Kidney (tissue), 14 donors: Measurements from ENCODE around the gene RCBTB2. TPM values are rescaled to one million over a fixed set of nuclear protein-coding genes. Genes with fewer than 3 reads are reported as not detected.

Experiments
- DNase-seq, 5 donors: peaks; one replicate each; pipeline ENCODE4 v3.0.0-alpha.2; 2013 to 2020
- FAIRE-seq: peaks from 2 replicates; lab custom pipeline; 2012; peaks lifted over from hg19 to GRCh38; lab: Jason Lieb, UNC
- H3K27ac ChIP-seq, 2 donors: one replicate each; pipeline ENCODE4 v1.7.0; 2013; ENCODE audit warnings: low read depth in 2 of 2, low read length in 2 of 2, inconsistent platforms in 1 of 2
- H3K27me3 ChIP-seq: one replicate; pipeline ENCODE4 v1.7.1; 2013; ENCODE audit warnings: low read length, inconsistent platforms; ENCODE audit not compliant: control insufficient read depth, insufficient read depth
- H3K36me3 ChIP-seq, 3 donors: one replicate each; pipeline versions ENCODE4 v1.7.0 to v1.7.1; 2013; ENCODE audit warnings: low read length in 3 of 3, control low read depth in 1 of 3, inconsistent platforms in 1 of 3; ENCODE audit not compliant: insufficient read depth in 3 of 3, control insufficient read depth in 2 of 3
- H3K4me1 ChIP-seq, 3 donors: one replicate each; pipeline versions ENCODE4 v1.7.0 to v1.7.1; 2013; ENCODE audit warnings: low read length in 3 of 3, inconsistent platforms in 1 of 3, low read depth in 1 of 3; ENCODE audit not compliant: control insufficient read depth in 2 of 3, insufficient read depth in 2 of 3
- H3K4me3 ChIP-seq, 3 donors: one replicate each; pipeline versions ENCODE4 v1.7.0 to v1.8.1; 2013; ENCODE audit warnings: low read length in 3 of 3, control low read depth in 1 of 3, inconsistent platforms in 1 of 3
- H3K9ac ChIP-seq, 3 donors: one replicate each; pipeline versions ENCODE4 v1.7.0 to v1.7.1; 2013; ENCODE audit warnings: low read length in 3 of 3, control low read depth in 1 of 3, inconsistent platforms in 1 of 3
- H3K9me3 ChIP-seq, 3 donors: one replicate each; pipeline versions ENCODE4 v1.7.0 to v1.7.1; 2013; ENCODE audit warnings: low read length in 3 of 3, control low read depth in 1 of 3, inconsistent platforms in 1 of 3; ENCODE audit not compliant: control insufficient read depth in 2 of 3, insufficient read depth in 1 of 3
- intact Hi-C: fragments of 100-400 bp; cut with DNase I; formaldehyde crosslinking; loops from one replicate; pipeline ENCODE4 v1.11.1; 2022
- polyA plus RNA-seq: library from polyadenylated mRNA; stranded (reverse); fragments of 350-450 nt; fragmentation: Illumina TruSeq; extraction: RNeasy Lipid Tissue Mini Kit (QIAGEN cat#74804); gene quantifications from one replicate; pipeline ENCODE4 v1.2.3, GENCODE V29; 2014; ENCODE audit warnings: low read depth, low replicate concordance; ENCODE audit not compliant: insufficient read depth
- total RNA-seq: library from RNA; stranded (reverse); fragmentation: NEBNext Ultra II Directional; extraction: Animal tissue kit (Norgen Biotek cat#: 25700); gene quantifications from one replicate; pipeline ENCODE4 v1.2.1, GENCODE V29; 2021
- TF ChIP-seq, protein P1 (sequence below): IDR thresholded peaks from 3 replicates; pipeline ENCODE4 v1.5.1; 2012; ENCODE audit warnings: mild to moderate bottlenecking, moderate library complexity, borderline replicate concordance; ENCODE audit not compliant: insufficient read depth; ENCODE audit errors: extremely low read depth
- donor health status: control.
- donor health status: control.
- donor health status: control.
- donor health status: control.
- donor health status: control.
- donor health status: DM: yes; HTN: yes; CAD: no.
- donor health status: Normal renal cell carcinoma (clear cell type).

The RCBTB2 gene
- total and polyA plus RNA-seq, 2 donors from 2014 or later = 17.0 to 19.6 TPM

DNA sequence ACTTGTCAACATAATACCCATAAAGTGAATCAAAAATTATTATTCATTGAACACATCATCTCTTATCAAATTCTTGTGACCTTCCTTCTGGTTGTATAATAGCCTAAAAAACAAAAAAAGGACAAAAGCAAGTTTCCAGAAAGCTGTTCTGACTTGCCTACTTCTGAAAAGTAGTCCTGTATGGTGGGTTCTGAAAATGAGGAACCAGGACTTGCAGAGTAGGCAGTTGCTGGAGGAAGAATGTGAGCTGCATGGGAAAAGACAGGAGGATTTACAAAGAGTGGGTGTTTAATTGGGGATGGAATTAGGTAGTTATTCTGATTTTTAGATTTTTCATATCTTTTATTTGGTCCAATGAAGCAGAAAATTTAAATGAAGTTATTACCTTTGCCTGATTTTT is 56.7 kb downstream of the RCBTB2 start:
- no peak overlapping the region for H3K9ac ChIP-seq
- TF ChIP-seq, protein P1, sequence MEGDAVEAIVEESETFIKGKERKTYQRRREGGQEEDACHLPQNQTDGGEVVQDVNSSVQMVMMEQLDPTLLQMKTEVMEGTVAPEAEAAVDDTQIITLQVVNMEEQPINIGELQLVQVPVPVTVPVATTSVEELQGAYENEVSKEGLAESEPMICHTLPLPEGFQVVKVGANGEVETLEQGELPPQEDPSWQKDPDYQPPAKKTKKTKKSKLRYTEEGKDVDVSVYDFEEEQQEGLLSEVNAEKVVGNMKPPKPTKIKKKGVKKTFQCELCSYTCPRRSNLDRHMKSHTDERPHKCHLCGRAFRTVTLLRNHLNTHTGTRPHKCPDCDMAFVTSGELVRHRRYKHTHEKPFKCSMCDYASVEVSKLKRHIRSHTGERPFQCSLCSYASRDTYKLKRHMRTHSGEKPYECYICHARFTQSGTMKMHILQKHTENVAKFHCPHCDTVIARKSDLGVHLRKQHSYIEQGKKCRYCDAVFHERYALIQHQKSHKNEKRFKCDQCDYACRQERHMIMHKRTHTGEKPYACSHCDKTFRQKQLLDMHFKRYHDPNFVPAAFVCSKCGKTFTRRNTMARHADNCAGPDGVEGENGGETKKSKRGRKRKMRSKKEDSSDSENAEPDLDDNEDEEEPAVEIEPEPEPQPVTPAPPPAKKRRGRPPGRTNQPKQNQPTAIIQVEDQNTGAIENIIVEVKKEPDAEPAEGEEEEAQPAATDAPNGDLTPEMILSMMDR = no peak
- H3K9me3 ChIP-seq = no peaks in the 10 kb centered on the region
- DNase-seq = peak in 1 of 5 donors; percentile 9
- H3K4me3 ChIP-seq = no peak overlapping the region
- no peak for FAIRE-seq
- H3K27ac ChIP-seq = no peak overlapping the region
- intact Hi-C loops = no loop called here
- no peaks in the 10 kb centered on the region for H3K4me1 ChIP-seq
- H3K36me3 ChIP-seq = peaks cover 2 to 3% (median 3%) of the 10 kb centered on the region in 3 donors
- no peaks in the 10 kb centered on the region for H3K27me3 ChIP-seq

DNA sequence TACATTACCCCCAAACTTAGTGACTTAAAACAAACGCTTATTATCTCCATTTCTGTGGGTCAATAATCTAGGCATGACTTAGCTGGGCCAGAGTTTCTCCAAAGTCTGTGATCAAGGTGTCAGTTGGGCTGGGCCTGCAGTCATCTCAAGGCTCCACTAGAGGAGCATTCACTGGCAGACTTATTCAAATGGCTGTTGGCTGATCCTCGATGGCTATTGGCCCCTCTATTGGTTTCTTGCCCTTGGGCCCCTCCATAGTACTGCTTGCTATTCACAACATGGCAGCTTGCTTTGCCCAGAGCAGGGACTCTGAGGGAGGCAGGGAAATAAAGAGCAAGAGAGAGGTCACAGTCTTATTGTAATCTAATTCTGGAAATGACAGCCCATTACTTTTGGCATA is 57.6 kb downstream of the RCBTB2 start:
- peaks cover 2 to 3% (median 3%) of the 10 kb centered on the region in 3 donors for H3K36me3 ChIP-seq
- no peaks in the 10 kb centered on the region for H3K9me3 ChIP-seq
- TF ChIP-seq, protein P1 = no peak
- no peak for FAIRE-seq
- no peaks in the 10 kb centered on the region for H3K4me1 ChIP-seq
- intact Hi-C loops = no loop called here
- no peak overlapping the region for H3K27ac ChIP-seq
- DNase-seq = no peak
- no peak overlapping the region for H3K4me3 ChIP-seq
- no peak overlapping the region for H3K9ac ChIP-seq
- no peaks in the 10 kb centered on the region for H3K27me3 ChIP-seq

DNA sequence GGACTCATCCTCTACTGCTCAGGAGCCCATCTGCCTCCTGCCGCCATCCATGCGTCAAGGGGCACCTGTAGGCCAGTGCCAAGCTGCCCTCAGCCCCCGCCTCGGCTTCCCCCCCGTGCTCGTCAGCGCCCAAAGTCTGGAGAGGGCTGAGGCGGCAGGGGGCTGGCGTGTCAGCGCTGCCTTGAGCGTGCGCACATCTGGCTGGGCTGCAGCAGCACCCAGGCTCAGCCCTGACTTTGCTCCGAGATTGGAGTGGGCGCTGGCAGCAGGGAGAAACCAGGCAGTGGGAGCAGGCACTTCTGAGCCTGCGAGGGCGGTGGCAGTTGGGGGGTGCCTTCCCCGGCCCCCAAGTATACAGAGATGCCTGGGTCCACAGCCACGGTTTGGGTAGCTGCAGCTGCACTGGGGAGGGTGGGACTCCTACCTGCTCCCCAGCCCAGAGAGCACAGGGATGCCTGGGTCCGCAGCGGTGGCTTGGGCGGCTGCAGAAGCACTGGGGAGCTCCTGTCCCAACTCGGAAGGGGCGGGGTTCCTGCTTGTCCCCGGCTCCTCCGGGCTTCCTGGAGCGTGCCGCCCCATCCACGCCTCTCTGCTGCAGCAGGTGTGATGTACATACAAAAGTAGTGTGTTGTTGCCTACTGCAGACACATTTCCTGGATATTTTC is 75.2 kb downstream of the RCBTB2 start:
- peak in 1 of 5 donors; percentile 56 for DNase-seq
- Histone ChIP-seq H3K4me1 (no peaks in the 10 kb centered on the region), H3K9ac (no peak overlapping the region), H3K36me3 (peaks cover 0 to 13% (median 0%) of the 10 kb centered on the region in 3 donors), H3K27ac (no peak overlapping the region), H3K9me3 (no peaks in the 10 kb centered on the region), H3K27me3 (no peaks in the 10 kb centered on the region), H3K4me3 (no peak overlapping the region)
- TF ChIP-seq, protein P1 = no peak
- no peak for FAIRE-seq
- intact Hi-C loops = no loop called here
